IPS DF 19.7 (cell line): ENCODE data around the gene ABCC1.
A peak's percentile ranks its signal among the peaks of the same experiment; 100 is the strongest.
"Not testable (repeated sequence)": the region's sequence is repeated elsewhere in the genome, so short reads cannot be mapped to it uniquely, and the experiment has no call there.

Experiments
- DNase-seq: peaks from one replicate; pipeline ENCODE4 v3.0.0-alpha.2; 2013; ENCODE audit warnings: low read depth, low spot score

Gene ABCC1

GRCh38 chr16:15967655-15968315 is 18.4 kb downstream of the ABCC1 start:
- no peak for DNase-seq

- peak; percentile 95 for DNase-seq
Observed at GRCh38 chr16:15970202-15970601, 20.8 kb downstream of the ABCC1 start.

GRCh38 chr16:15970743-15971439 is 21.5 kb downstream of the ABCC1 start:
- peak; percentile 96 for DNase-seq

GRCh38 chr16:15971440-15971815 is 22.0 kb downstream of the ABCC1 start:
- no peak for DNase-seq

GRCh38 chr16:15972046-15972868 is 22.8 kb downstream of the ABCC1 start:
- DNase-seq: no peak

- no peak for DNase-seq
Observed at GRCh38 chr16:15973421-15973820, 24.0 kb downstream of the ABCC1 start.

- DNase-seq: no peak
Observed at GRCh38 chr16:15974057-15974456, 24.6 kb downstream of the ABCC1 start.

GRCh38 chr16:15975172-15975571 is 25.8 kb downstream of the ABCC1 start:
- DNase-seq: no peak

- DNase-seq: no peak
Observed at GRCh38 chr16:15976225-15976812, 26.9 kb downstream of the ABCC1 start.

- no peak for DNase-seq
Observed at GRCh38 chr16:15976929-15977637, 27.7 kb downstream of the ABCC1 start.

- no peak for DNase-seq
Observed at GRCh38 chr16:15979801-15980200, 30.4 kb downstream of the ABCC1 start.

GRCh38 chr16:15980329-15980728 is 30.9 kb downstream of the ABCC1 start:
- no peak for DNase-seq

- no peak for DNase-seq
Observed at GRCh38 chr16:15981382-15981781, 32.0 kb downstream of the ABCC1 start.

- DNase-seq: not testable (repeated sequence)
Observed at GRCh38 chr16:15982194-15982915, 32.9 kb downstream of the ABCC1 start.

GRCh38 chr16:15983898-15984297 is 34.5 kb downstream of the ABCC1 start:
- DNase-seq: no peak

GRCh38 chr16:15985144-15985543 is 35.7 kb downstream of the ABCC1 start:
- no peak for DNase-seq

GRCh38 chr16:15986261-15986660 is 36.8 kb downstream of the ABCC1 start:
- DNase-seq: no peak

- DNase-seq: no peak
Observed at GRCh38 chr16:15988268-15989013, 39.0 kb downstream of the ABCC1 start.

- no peak for DNase-seq
Observed at GRCh38 chr16:15990902-15991301, 41.5 kb downstream of the ABCC1 start.

- no peak for DNase-seq
Observed at GRCh38 chr16:15993128-15993527, 43.7 kb downstream of the ABCC1 start.
